ENCODE measurements around the gene IGFBP3.

Gene IGFBP3

GRCh38 chr7:45893374-45893995 is 27.6 kb downstream of the IGFBP3 start:
- DNase-seq (ENCODE audit: extremely low read depth in 1 of 2, low read depth in 1 of 2): no peak

- DNase-seq (ENCODE audit: extremely low read depth in 1 of 2, low read depth in 1 of 2): no peak
Measured at GRCh38 chr7:45892407-45893035, 28.6 kb downstream of the IGFBP3 start.

DNA sequence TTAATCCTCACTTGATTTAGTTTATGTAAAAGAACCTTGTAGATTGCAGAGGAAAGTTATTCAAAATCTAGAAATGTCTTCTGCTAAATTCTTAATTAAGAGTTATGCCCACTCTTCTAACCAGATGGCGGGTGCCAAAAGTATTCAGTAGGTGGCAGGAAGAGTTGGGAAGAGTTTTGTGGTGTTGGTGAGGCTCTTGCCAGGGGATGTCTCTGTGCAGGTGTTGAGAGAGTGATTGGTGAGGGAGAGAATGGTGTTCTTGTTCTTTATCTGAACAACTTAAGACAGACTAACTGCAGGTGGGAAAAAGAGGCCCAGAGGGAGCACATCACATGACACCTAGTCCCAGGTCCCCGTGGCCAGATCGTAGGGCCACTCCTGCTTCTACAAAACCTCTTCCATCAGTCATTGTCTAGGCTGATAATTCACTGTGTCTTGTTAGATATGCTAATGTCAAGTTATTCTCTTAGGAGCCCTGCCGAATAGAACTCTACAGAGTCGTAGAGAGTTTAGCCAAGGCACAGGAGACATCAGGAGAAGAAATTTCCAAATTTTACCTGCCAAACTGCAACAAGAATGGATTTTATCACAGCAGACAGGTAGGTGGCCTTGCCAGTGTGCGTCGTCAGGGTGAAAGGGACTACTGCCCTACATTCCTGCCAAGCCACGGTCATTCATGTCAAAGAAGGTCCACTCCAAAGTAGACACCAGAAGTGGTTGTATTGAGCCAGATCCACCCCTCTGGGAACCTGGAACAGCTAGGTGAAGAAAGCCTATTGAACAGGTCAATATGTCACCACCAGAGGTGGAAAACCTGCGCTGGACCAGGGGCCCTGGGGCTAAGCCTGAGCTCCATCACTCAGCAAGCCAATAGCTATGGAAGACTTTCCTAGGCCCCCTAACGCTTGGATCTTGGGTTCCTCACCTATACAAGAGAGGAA is 29.3 kb downstream of the IGFBP3 start:
- no peak for DNase-seq (ENCODE audit: extremely low read depth in 1 of 2, low read depth in 1 of 2)

DNA sequence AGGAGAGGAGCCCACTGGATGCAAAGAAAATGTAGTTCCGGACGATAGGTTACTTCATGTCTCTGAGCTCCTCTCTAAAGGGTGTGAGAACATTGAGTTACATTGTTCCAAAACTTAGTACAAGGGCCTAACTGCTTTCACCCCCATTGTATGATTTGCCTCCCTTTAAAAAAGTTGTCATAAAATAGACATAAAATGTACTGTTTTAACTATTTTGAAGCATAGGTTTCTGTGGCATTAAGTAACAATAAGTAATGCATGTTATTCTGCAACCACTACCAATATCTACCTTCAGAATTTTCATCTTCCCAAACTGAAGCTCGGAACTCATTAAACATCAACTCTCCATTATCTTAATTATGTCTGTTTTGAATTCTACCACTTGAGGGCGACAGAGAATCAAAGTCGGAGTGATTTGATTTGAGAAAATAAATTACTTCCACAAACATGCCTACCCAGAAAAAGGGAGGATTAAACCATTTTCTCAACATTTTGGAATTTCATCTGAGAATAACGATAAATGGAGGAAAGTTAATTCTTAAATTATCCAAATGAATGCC is 30.1 kb downstream of the IGFBP3 start:
- no peak for DNase-seq (ENCODE audit: extremely low read depth in 1 of 2, low read depth in 1 of 2)

DNA sequence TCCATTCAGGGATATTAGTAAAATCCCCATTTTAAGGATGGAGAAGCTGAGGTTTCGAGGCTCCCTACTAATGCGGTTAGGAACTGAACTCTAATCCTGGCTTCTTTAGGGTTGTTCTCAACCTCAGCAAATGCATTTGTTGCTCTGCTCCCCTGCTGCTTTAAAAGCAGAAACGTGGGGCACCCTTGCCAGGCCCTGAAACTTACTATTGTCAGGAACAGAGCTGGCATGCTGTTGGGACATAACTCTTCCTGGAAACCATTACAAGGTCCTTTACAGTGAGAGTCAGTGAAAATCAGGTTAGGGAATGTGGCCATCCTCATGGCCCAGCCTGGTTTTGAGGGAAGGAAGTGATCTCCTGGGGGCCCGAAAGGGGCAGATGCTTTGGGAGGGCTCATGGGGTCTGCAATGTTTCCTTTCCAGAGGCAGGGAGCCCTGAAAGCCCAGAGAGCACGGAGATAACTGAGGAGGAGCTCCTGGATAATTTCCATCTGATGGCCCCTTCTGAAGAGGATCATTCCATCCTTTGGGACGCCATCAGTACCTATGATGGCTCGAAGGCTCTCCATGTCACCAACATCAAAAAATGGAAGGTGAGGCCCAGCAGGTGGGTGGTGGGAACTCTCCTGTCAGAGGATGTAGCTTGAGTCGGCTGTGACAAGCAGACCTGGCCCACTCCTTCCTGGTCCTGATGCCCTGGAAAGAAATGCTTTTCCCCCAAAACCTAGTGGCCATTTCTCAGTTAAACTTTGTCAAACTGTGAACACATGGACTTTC is 30.8 kb downstream of the IGFBP3 start:
- no peak for DNase-seq (ENCODE audit: extremely low read depth in 1 of 2, low read depth in 1 of 2)

- DNase-seq (ENCODE audit: extremely low read depth in 1 of 2, low read depth in 1 of 2): no peak
Measured at GRCh38 chr7:45889367-45890067, 31.6 kb downstream of the IGFBP3 start.

DNA sequence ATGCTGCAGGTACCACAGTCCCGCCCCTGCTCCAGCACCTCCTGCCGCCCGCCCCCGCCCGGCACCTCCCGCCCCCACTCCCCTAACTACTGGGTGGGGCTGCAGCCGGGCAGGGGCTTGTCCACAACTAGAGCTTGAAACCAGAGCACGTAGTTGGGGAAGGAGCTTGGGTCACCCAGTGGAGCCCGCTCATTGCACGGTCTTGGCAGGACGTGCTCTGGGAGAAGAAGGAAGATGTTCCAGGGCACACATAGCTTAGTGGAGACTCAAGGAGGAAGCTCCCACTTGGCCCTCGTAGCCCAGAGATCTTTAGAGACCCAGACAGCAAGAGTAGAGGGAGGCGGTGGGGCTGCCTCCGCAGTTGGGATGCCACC is 32.1 kb downstream of the IGFBP3 start:
- DNase-seq (ENCODE audit: extremely low read depth in 1 of 2, low read depth in 1 of 2): no peak

- no peak for DNase-seq (ENCODE audit: extremely low read depth in 1 of 2, low read depth in 1 of 2)
Measured at GRCh38 chr7:45888185-45888992, 32.7 kb downstream of the IGFBP3 start, which contains the start of gene IGFBP1. Gene IGFBP1, plus strand, starts transcription at chr7:45888488. Its CDS starts 165 bp downstream, at chr7:45888653.

- no peak for DNase-seq (ENCODE audit: extremely low read depth in 1 of 2, low read depth in 1 of 2)
Measured at GRCh38 chr7:45886931-45887667, 34.0 kb downstream of the IGFBP3 start.

DNA sequence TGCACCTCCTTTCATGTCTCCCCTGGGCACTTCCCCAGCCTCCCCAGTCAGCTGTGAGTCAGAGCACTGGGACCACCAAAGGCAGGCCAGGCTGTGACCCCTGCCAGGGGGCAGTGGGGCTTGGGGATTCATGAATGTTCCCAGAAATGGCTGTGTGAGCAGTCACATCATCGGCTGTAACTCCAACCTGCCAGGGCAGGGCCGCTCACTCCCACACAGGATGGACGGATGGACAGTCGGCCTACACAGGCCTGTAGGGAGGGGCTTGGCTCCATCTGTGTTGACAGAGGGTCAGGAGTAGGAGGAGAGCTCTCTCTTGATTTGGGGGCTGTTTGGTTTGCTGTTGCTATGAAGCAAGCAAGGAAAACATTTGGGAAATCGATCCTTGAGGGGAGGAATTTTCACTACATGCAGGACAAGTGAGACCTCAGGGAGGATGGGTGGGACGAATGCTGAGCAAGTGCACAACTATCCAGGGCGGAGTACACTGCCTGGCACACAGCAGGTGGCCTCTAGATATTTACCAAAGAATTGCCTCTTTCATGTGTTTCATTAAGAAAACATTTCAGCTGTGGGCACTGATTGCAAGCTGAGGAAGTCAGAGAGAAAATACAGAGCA is 35.7 kb downstream of the IGFBP3 start:
- no peak for DNase-seq (ENCODE audit: extremely low read depth in 1 of 2, low read depth in 1 of 2)

- no peak for DNase-seq (ENCODE audit: extremely low read depth in 1 of 2, low read depth in 1 of 2)
Measured at GRCh38 chr7:45884136-45884535, 36.9 kb downstream of the IGFBP3 start.

GRCh38 chr7:45882465-45882810 is 38.6 kb downstream of the IGFBP3 start:
- no peak for DNase-seq (ENCODE audit: extremely low read depth in 1 of 2, low read depth in 1 of 2)

DNA sequence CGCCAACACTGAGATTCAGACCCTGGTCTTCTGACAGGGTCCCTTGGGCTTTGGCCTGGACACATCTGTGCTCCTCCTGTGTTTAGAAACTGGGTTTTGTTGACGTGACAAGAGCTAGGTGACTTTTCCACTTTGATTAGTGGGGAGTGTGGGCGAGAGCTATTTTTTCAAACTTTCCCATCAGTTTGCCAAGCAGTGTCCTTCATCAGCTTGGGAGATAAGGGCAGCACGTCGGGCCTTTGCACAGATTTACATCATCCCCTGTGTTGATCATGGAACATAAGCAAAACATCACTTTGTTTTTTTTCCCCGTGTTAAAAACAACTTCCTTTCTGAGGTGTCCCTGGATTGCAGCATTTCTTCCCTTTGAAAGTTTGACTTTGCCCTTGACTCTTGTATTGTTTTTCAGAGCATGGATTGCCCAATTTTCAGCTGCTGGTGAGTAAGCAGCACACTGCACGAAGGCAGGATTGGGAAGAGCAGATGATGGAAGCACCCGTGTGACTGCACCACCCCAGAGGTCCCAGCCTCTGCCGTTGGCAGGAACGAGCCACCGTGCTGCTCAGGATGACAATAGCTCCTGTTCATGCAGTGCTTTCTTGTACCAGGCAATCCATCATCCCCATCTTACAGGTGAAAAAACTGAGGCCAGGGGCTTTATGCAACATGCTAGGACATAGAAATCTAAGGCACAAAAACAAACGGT is 39.2 kb downstream of the IGFBP3 start:
- no peak for DNase-seq (ENCODE audit: extremely low read depth in 1 of 2, low read depth in 1 of 2)

GRCh38 chr7:45881280-45881758 is 39.8 kb downstream of the IGFBP3 start:
- DNase-seq (ENCODE audit: extremely low read depth in 1 of 2, low read depth in 1 of 2): no peak

GRCh38 chr7:45880433-45880860 is 40.6 kb downstream of the IGFBP3 start:
- no peak for DNase-seq (ENCODE audit: extremely low read depth in 1 of 2, low read depth in 1 of 2)

GRCh38 chr7:45878457-45879144 is 42.5 kb downstream of the IGFBP3 start:
- DNase-seq (ENCODE audit: extremely low read depth in 1 of 2, low read depth in 1 of 2): no peak

GRCh38 chr7:45876519-45876918 is 44.6 kb downstream of the IGFBP3 start:
- DNase-seq (ENCODE audit: extremely low read depth in 1 of 2, low read depth in 1 of 2): no peak

All from activated CD8-positive, alpha-beta memory T cell treated with anti-CD3 and anti-CD28 coated beads for 1 hour (primary cell).